HUES6 (cell line): ENCODE results near the gene STK32C.

Source experiments
- H3K27ac ChIP-seq: 2 replicates; pipeline ENCODE4 v1.7.0; 2013; ENCODE audit warnings: low read depth, mild to moderate bottlenecking, low read length, inconsistent platforms
- H3K27me3 ChIP-seq: 2 replicates; pipeline ENCODE4 v1.6.1; 2013; ENCODE audit warnings: low read length; ENCODE audit not compliant: control insufficient read depth, insufficient read depth
- H3K36me3 ChIP-seq: 2 replicates; pipeline ENCODE4 v1.6.1; 2013; ENCODE audit warnings: low read length; ENCODE audit not compliant: control insufficient read depth, insufficient read depth
- H3K4me1 ChIP-seq: 2 replicates; pipeline ENCODE4 v1.6.1; 2013; ENCODE audit warnings: low read length; ENCODE audit not compliant: control insufficient read depth, insufficient read depth
- H3K4me3 ChIP-seq: 2 replicates; pipeline ENCODE4 v1.5.1; 2013; ENCODE audit warnings: low read depth, low read length
- H3K9ac ChIP-seq: one replicate; pipeline ENCODE4 v1.6.1; 2013; ENCODE audit warnings: mild to moderate bottlenecking, low read length
- H3K9me3 ChIP-seq: 2 replicates; pipeline ENCODE4 v1.6.1; 2013; ENCODE audit warnings: low read depth, low read length; ENCODE audit not compliant: control insufficient read depth, insufficient read depth

The STK32C gene

GRCh38 chr10:132188331-132188730 is 119.4 kb downstream of the STK32C start:
- Histone ChIP-seq H3K9ac (no peak overlapping the region), H3K27ac (no peak overlapping the region), H3K27me3 (peaks cover 71% of the 10 kb centered on the region), H3K4me1 (0 out of 2 replicates have a peak, but pooled peaks cover 4% of the 10 kb centered on the region), H3K4me3 (peak overlapping the region; percentile 72; the same call in 1 of the 2 replicates), H3K36me3 (peaks cover 10% of the 10 kb centered on the region; the same call in 1 of the 2 replicates), H3K9me3 (no peaks in the 10 kb centered on the region)

- Histone ChIP-seq H3K9ac (peak overlapping the region; percentile 42), H3K4me3 (peak overlapping the region; percentile 72), H3K36me3 (peaks cover 6% of the 10 kb centered on the region; the same call in 1 of the 2 replicates), H3K27ac (no peak overlapping the region), H3K27me3 (peaks cover 79% of the 10 kb centered on the region), H3K9me3 (no peaks in the 10 kb centered on the region), H3K4me1 (0 out of 2 replicates have a peak, but pooled peaks cover 4% of the 10 kb centered on the region)
Observed at GRCh38 chr10:132187430-132188138, 120.2 kb downstream of the STK32C start.

- Histone ChIP-seq H3K36me3 (no peaks in the 10 kb centered on the region; the same call in 1 of the 2 replicates), H3K27me3 (peaks cover 87% of the 10 kb centered on the region), H3K9me3 (no peaks in the 10 kb centered on the region), H3K9ac (peak within 1 kb of the TSS; percentile 42), H3K27ac (no peak within 1 kb of the TSS), H3K4me3 (peak within 1 kb of the TSS; percentile 72), H3K4me1 (0 out of 2 replicates have a peak, but pooled peaks cover 4% of the 10 kb centered on the region)
Observed at GRCh38 chr10:132186488-132187429, 121.0 kb downstream of the STK32C start, which contains the start of gene DPYSL4. TSS of gene DPYSL4 (plus strand) at chr10:132186948. CDS start at chr10:132187064, 116 bp downstream.

- peaks cover 92% of the 10 kb centered on the region for H3K27me3 ChIP-seq
- H3K9me3 ChIP-seq: no peaks in the 10 kb centered on the region
- H3K4me1 ChIP-seq: 0 out of 2 replicates have a peak, but pooled peaks cover 4% of the 10 kb centered on the region
- peak overlapping the region; percentile 57 for H3K4me3 ChIP-seq
- H3K27ac ChIP-seq: no peak overlapping the region
- H3K36me3 ChIP-seq: no peaks in the 10 kb centered on the region
- no peak overlapping the region for H3K9ac ChIP-seq
Observed at GRCh38 chr10:132185601-132186487, 121.9 kb downstream of the STK32C start.

- Histone ChIP-seq H3K27ac (no peak overlapping the region), H3K9ac (no peak overlapping the region), H3K4me1 (0 out of 2 replicates have a peak, but pooled peaks cover 4% of the 10 kb centered on the region), H3K4me3 (no peak overlapping the region), H3K9me3 (no peaks in the 10 kb centered on the region), H3K36me3 (no peaks in the 10 kb centered on the region), H3K27me3 (peaks cover 87% of the 10 kb centered on the region)
Observed at GRCh38 chr10:132184816-132185593, 122.7 kb downstream of the STK32C start.

GRCh38 chr10:132183046-132183445 is 124.7 kb downstream of the STK32C start:
- H3K4me3 ChIP-seq: no peak overlapping the region
- H3K36me3 ChIP-seq: no peaks in the 10 kb centered on the region
- 0 out of 2 replicates have a peak, but pooled peaks cover 4% of the 10 kb centered on the region for H3K4me1 ChIP-seq
- H3K27ac ChIP-seq: no peak overlapping the region
- H3K27me3 ChIP-seq: peaks cover 83% of the 10 kb centered on the region
- H3K9me3 ChIP-seq: no peaks in the 10 kb centered on the region
- H3K9ac ChIP-seq: no peak overlapping the region

GRCh38 chr10:132182591-132182990 is 125.2 kb downstream of the STK32C start:
- H3K36me3 ChIP-seq: no peaks in the 10 kb centered on the region
- H3K27me3 ChIP-seq: peaks cover 82% of the 10 kb centered on the region
- no peak overlapping the region for H3K9ac ChIP-seq
- no peak overlapping the region for H3K27ac ChIP-seq
- H3K4me1 ChIP-seq: no peaks in the 10 kb centered on the region
- no peak overlapping the region for H3K4me3 ChIP-seq
- no peaks in the 10 kb centered on the region for H3K9me3 ChIP-seq

GRCh38 chr10:132181691-132182425 is 125.9 kb downstream of the STK32C start:
- Histone ChIP-seq H3K36me3 (no peaks in the 10 kb centered on the region), H3K4me1 (no peaks in the 10 kb centered on the region), H3K9ac (no peak overlapping the region), H3K27ac (no peak overlapping the region), H3K9me3 (no peaks in the 10 kb centered on the region), H3K4me3 (no peak overlapping the region), H3K27me3 (peaks cover 82% of the 10 kb centered on the region)

GRCh38 chr10:132180736-132181135 is 127.0 kb downstream of the STK32C start:
- H3K9me3 ChIP-seq: no peaks in the 10 kb centered on the region
- peaks cover 85% of the 10 kb centered on the region for H3K27me3 ChIP-seq
- peaks cover 7% of the 10 kb centered on the region for H3K4me1 ChIP-seq

More at GRCh38 chr10:132180736-132181135, 127.0 kb downstream of the STK32C start:
- H3K27ac ChIP-seq: no peak overlapping the region
- H3K4me3 ChIP-seq: no peak overlapping the region
- H3K9ac ChIP-seq: no peak overlapping the region
- H3K36me3 ChIP-seq: no peaks in the 10 kb centered on the region
